ENCODE measurements around the gene SLC44A3.
"Not testable (repeated sequence)": the region's sequence is repeated elsewhere in the genome, so short reads cannot be mapped to it uniquely, and the experiment has no call there.

Gene SLC44A3

DNA sequence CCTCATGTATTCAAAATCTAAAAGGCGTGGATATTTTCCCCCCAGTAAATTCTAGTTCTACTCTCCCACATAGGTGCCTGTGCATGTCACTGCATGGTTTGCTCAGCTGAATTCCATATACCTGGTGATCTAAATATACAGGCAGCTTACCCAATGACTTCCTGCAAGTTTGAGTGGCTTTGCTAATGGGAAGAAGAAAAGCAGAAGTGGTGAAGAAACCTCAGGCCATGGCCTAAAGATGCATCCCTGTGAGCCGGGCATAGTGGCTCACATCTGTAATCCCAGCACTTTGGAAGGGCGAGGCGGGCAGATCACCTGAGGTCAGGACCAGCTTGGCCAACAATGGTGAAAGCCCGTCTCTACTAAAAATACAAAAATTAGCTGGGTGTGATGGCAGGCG lies 11.5 kb downstream of the SLC44A3 start:
- H3K9me3 ChIP-seq (ENCODE audit: control insufficient read depth in 2 of 2, low read length in 2 of 2): no peaks in the 10 kb centered on the region
- no peak overlapping the region for H3K27ac ChIP-seq (ENCODE audit: low read depth in 2 of 2, low read length in 2 of 2)
- H3K4me1 ChIP-seq (ENCODE audit: control insufficient read depth in 2 of 2, insufficient read depth in 2 of 2, low read length in 2 of 2): no peaks in the 10 kb centered on the region
- no peak overlapping the region for H3K4me3 ChIP-seq (ENCODE audit: low read length in 2 of 2)
- H3K27me3 ChIP-seq (ENCODE audit: control insufficient read depth in 2 of 2, insufficient read depth in 2 of 2, low read length in 2 of 2): no peaks in the 10 kb centered on the region
- H3K36me3 ChIP-seq (ENCODE audit: control insufficient read depth in 2 of 2, insufficient read depth in 2 of 2, low read length in 2 of 2): peaks cover 26 to 30% of the 10 kb centered on the region in 2 donors
- H3K9ac ChIP-seq (ENCODE audit: low read depth in 1 of 2, low read length in 2 of 2): no peak overlapping the region

DNA sequence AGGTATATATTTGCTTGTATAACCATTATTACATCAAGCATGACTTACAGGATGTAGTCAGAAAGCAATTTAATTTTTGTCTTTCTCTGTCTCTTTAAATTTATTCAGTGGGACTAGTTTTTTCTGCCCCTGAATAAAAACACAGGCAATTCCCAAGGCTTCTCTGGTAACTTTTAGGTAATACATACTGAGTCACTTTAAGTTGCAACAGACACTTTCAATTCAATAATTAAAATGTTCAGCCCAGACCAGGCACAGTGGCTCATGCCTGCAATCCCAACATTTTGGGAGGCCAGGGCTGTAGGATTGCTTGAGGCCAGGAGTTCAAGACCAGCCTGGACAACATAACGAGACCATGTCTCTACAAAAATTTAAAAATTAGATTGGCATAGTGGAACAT lies 12.3 kb downstream of the SLC44A3 start:
- H3K36me3 ChIP-seq (ENCODE audit: control insufficient read depth in 2 of 2, insufficient read depth in 2 of 2, low read length in 2 of 2): peaks cover 18 to 25% of the 10 kb centered on the region in 2 donors
- H3K4me3 ChIP-seq (ENCODE audit: low read length in 2 of 2): no peak overlapping the region
- H3K27ac ChIP-seq (ENCODE audit: low read depth in 2 of 2, low read length in 2 of 2): no peak overlapping the region
- H3K4me1 ChIP-seq (ENCODE audit: control insufficient read depth in 2 of 2, insufficient read depth in 2 of 2, low read length in 2 of 2): no peaks in the 10 kb centered on the region
- no peaks in the 10 kb centered on the region for H3K27me3 ChIP-seq (ENCODE audit: control insufficient read depth in 2 of 2, insufficient read depth in 2 of 2, low read length in 2 of 2)
- H3K9me3 ChIP-seq (ENCODE audit: control insufficient read depth in 2 of 2, low read length in 2 of 2): no peaks in the 10 kb centered on the region
- no peak overlapping the region for H3K9ac ChIP-seq (ENCODE audit: low read depth in 1 of 2, low read length in 2 of 2)

DNA sequence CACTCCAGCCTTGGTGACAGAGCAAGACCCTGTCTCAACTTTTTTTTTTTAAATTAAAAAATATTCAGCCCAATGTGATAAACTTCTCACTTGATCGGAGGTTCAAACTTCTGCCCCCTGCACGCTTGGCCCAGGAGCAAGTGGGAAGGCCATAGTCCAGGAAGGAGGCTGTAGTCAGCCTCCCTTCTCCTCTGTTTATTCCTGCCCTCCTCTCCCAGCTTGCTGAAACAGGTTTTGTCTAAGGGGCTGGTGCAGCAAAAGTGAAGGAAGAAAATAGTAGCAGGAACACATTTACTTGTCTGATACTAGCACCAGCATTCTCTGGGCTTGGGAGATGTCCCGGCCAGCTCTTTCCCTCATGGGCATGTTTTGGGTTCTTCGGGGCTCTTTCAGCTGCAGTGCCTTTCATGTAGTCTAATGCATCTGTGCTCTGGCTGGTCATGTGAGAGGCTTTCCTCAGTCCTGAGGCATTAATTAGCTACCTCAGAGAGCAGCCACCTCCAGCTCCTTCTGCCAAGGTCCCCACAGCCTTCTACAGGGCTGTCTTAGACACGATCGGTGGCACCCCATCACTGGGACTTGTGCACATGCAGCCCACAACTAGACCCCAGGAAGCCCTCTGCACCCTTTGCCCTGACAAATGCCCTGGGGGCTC lies 12.9 kb downstream of the SLC44A3 start:
- Histone ChIP-seq H3K36me3 (ENCODE audit: control insufficient read depth in 2 of 2, insufficient read depth in 2 of 2, low read length in 2 of 2) (peaks cover 12 to 21% of the 10 kb centered on the region in 2 donors), H3K9me3 (ENCODE audit: control insufficient read depth in 2 of 2, low read length in 2 of 2) (no peaks in the 10 kb centered on the region), H3K4me3 (ENCODE audit: low read length in 2 of 2) (no peak overlapping the region), H3K9ac (ENCODE audit: low read depth in 1 of 2, low read length in 2 of 2) (no peak overlapping the region), H3K27ac (ENCODE audit: low read depth in 2 of 2, low read length in 2 of 2) (no peak overlapping the region), H3K27me3 (ENCODE audit: control insufficient read depth in 2 of 2, insufficient read depth in 2 of 2, low read length in 2 of 2) (no peaks in the 10 kb centered on the region), H3K4me1 (ENCODE audit: control insufficient read depth in 2 of 2, insufficient read depth in 2 of 2, low read length in 2 of 2) (no peaks in the 10 kb centered on the region)

DNA sequence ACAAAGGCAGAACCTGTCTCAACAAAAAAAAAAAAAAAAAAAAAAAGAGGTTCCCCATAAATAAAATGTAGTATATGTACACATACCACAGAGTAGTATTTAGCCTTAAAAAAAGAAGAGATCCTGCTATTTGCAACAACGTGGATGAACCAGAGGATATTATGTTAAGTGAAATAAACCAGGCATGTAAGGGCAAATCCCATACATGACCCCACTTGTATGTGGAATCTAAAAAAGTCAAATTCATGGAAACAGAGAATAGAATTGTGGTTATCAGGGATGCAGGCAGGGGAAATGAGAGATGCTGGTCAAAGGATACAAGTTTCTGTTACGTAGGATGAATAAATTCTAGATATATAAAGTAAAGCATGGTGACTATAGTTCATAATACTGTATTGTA lies 16.7 kb downstream of the SLC44A3 start:
- Histone ChIP-seq H3K4me3 (ENCODE audit: low read length in 2 of 2) (no peak overlapping the region), H3K27ac (ENCODE audit: low read depth in 2 of 2, low read length in 2 of 2) (no peak overlapping the region), H3K36me3 (ENCODE audit: control insufficient read depth in 2 of 2, insufficient read depth in 2 of 2, low read length in 2 of 2) (peaks cover 14 to 27% of the 10 kb centered on the region in 2 donors)

DNA sequence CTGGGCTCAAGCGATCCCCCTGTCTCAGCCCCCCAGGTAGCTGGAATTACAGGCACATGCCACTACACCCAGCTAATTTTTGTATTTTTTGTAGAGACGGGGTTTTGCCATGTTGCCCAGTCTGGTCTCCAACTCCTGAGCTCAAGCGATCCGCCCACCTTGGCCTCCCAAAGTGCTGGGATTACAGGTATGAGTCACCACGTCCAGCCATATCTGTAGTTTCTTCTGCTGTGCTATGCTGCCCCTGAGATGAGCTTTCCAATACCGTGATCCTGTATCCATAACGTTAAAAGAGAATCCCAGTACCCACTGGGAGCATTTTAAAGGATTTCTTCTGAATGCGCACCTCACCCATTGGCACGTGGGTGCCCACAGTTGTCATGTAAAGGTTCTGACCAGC lies 20.2 kb downstream of the SLC44A3 start:
- H3K4me1 ChIP-seq (ENCODE audit: control insufficient read depth in 2 of 2, insufficient read depth in 2 of 2, low read length in 2 of 2); H3K27ac ChIP-seq (ENCODE audit: low read depth in 2 of 2, low read length in 2 of 2); H3K9me3 ChIP-seq (ENCODE audit: control insufficient read depth in 2 of 2, low read length in 2 of 2); H3K9ac ChIP-seq (ENCODE audit: low read depth in 1 of 2, low read length in 2 of 2); H3K27me3 ChIP-seq (ENCODE audit: control insufficient read depth in 2 of 2, insufficient read depth in 2 of 2, low read length in 2 of 2); H3K4me3 ChIP-seq (ENCODE audit: low read length in 2 of 2): not testable (repeated sequence)
- peaks cover 41 to 44% of the 10 kb centered on the region in 2 donors for H3K36me3 ChIP-seq (ENCODE audit: control insufficient read depth in 2 of 2, insufficient read depth in 2 of 2, low read length in 2 of 2)

More for the DNA sequence above, 16.7 kb downstream of the SLC44A3 start:
- Histone ChIP-seq H3K27me3 (ENCODE audit: control insufficient read depth in 2 of 2, insufficient read depth in 2 of 2, low read length in 2 of 2) (no peaks in the 10 kb centered on the region), H3K4me1 (ENCODE audit: control insufficient read depth in 2 of 2, insufficient read depth in 2 of 2, low read length in 2 of 2) (no peaks in the 10 kb centered on the region), H3K9me3 (ENCODE audit: control insufficient read depth in 2 of 2, low read length in 2 of 2) (no peaks in the 10 kb centered on the region), H3K9ac (ENCODE audit: low read depth in 1 of 2, low read length in 2 of 2) (no peak overlapping the region)

DNA sequence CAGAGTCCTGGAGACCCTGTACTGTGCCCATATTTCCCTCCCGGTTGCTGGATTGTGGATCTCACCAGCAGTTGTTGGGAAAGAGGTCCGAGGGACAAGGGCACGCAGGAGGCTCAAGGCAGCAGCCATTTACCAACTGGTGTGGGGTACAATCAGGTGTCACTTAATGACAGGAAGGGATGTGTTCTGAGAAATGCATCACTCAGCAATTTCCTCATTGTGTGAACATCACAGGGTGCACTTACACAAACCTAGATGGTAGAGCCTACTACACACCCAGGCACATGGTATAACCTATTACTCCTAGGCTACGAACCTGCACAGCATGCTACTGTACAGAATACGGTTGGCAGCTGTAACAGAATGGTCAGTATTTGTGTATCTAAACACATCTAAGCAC lies 20.7 kb downstream of the SLC44A3 start:
- no peaks in the 10 kb centered on the region for H3K4me1 ChIP-seq (ENCODE audit: control insufficient read depth in 2 of 2, insufficient read depth in 2 of 2, low read length in 2 of 2)
- no peaks in the 10 kb centered on the region for H3K27me3 ChIP-seq (ENCODE audit: control insufficient read depth in 2 of 2, insufficient read depth in 2 of 2, low read length in 2 of 2)

DNA sequence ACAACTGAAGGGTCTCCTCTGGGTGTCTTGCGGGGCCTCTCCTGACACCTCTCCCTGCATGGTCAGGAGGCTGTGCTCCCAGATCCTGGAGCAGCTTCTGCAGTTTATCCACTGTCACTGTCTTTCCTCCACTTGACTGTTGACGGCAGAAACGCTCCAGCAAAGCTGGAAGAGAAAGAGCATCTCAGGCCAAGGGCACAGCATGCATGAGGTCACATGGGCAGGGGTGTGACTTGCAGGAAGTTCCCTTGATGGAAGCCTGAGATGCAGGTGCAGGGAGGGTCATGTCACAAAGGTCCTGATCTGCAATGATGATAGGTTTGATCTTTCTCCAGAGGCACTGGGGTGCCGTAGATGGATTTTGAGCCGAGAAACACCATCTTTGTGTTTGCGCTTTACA lies 23.3 kb downstream of the SLC44A3 start:
- no peaks in the 10 kb centered on the region for H3K27me3 ChIP-seq (ENCODE audit: control insufficient read depth in 2 of 2, insufficient read depth in 2 of 2, low read length in 2 of 2)
- no peak overlapping the region for H3K9ac ChIP-seq (ENCODE audit: low read depth in 1 of 2, low read length in 2 of 2)
- no peak overlapping the region for H3K27ac ChIP-seq (ENCODE audit: low read depth in 2 of 2, low read length in 2 of 2)
- peaks cover 47 to 54% of the 10 kb centered on the region in 2 donors for H3K36me3 ChIP-seq (ENCODE audit: control insufficient read depth in 2 of 2, insufficient read depth in 2 of 2, low read length in 2 of 2)
- H3K4me1 ChIP-seq (ENCODE audit: control insufficient read depth in 2 of 2, insufficient read depth in 2 of 2, low read length in 2 of 2): no peaks in the 10 kb centered on the region
- H3K4me3 ChIP-seq (ENCODE audit: low read length in 2 of 2): no peak overlapping the region
- no peaks in the 10 kb centered on the region for H3K9me3 ChIP-seq (ENCODE audit: control insufficient read depth in 2 of 2, low read length in 2 of 2)

More for the DNA sequence above, 20.7 kb downstream of the SLC44A3 start:
- H3K4me3 ChIP-seq (ENCODE audit: low read length in 2 of 2): no peak overlapping the region
- no peak overlapping the region for H3K27ac ChIP-seq (ENCODE audit: low read depth in 2 of 2, low read length in 2 of 2)
- no peak overlapping the region for H3K9ac ChIP-seq (ENCODE audit: low read depth in 1 of 2, low read length in 2 of 2)
- peaks cover 41 to 46% of the 10 kb centered on the region in 2 donors for H3K36me3 ChIP-seq (ENCODE audit: control insufficient read depth in 2 of 2, insufficient read depth in 2 of 2, low read length in 2 of 2)
- no peaks in the 10 kb centered on the region for H3K9me3 ChIP-seq (ENCODE audit: control insufficient read depth in 2 of 2, low read length in 2 of 2)

DNA sequence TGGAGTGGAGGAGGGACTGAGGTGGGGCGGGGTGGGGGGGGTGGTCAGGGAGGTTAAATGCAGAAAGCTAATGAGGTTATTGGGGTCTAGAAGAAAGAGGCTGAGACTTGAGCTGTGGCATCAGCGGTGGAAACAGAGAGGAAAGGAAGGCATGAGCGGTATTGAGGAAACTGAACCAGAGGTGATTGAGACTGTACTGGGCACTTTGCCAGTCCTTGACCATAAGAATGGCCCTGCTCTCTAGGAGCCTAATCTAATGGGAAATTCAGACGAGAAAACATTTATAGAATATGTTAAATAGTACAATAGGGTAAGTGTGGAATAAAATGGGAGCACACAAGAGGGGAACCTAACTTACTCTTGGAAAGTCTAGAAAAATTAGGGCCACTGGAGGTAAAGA lies 23.7 kb downstream of the SLC44A3 start:
- H3K9ac ChIP-seq (ENCODE audit: low read depth in 1 of 2, low read length in 2 of 2): no peak overlapping the region
- H3K36me3 ChIP-seq (ENCODE audit: control insufficient read depth in 2 of 2, insufficient read depth in 2 of 2, low read length in 2 of 2): peaks cover 44 to 54% of the 10 kb centered on the region in 2 donors
- H3K27me3 ChIP-seq (ENCODE audit: control insufficient read depth in 2 of 2, insufficient read depth in 2 of 2, low read length in 2 of 2): no peaks in the 10 kb centered on the region
- H3K4me1 ChIP-seq (ENCODE audit: control insufficient read depth in 2 of 2, insufficient read depth in 2 of 2, low read length in 2 of 2): no peaks in the 10 kb centered on the region
- no peak overlapping the region for H3K4me3 ChIP-seq (ENCODE audit: low read length in 2 of 2)
- H3K27ac ChIP-seq (ENCODE audit: low read depth in 2 of 2, low read length in 2 of 2): no peak overlapping the region
- H3K9me3 ChIP-seq (ENCODE audit: control insufficient read depth in 2 of 2, low read length in 2 of 2): no peaks in the 10 kb centered on the region

DNA sequence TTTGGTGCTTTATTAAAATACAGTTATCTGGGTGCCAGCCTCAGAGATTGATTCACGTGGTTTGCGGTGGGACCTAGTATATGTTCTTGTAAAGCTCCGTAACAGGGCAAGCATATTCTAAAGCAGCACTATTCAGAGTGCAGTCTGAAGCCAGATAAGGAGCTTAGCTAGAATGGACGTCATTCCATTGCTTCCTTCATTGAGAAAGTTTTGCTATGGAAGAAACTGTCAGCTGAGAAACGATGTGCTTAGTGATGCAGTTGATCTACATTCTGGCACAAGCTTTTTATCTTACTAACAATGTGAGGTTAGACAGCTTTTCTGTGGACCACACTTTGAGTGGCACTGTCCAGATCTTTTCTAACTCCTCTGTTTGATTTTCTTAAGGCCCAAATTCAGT lies 26.2 kb downstream of the SLC44A3 start:
- Histone ChIP-seq H3K9ac (ENCODE audit: low read depth in 1 of 2, low read length in 2 of 2) (no peak overlapping the region), H3K27ac (ENCODE audit: low read depth in 2 of 2, low read length in 2 of 2) (no peak overlapping the region), H3K9me3 (ENCODE audit: control insufficient read depth in 2 of 2, low read length in 2 of 2) (no peaks in the 10 kb centered on the region), H3K4me1 (ENCODE audit: control insufficient read depth in 2 of 2, insufficient read depth in 2 of 2, low read length in 2 of 2) (no peaks in the 10 kb centered on the region), H3K36me3 (ENCODE audit: control insufficient read depth in 2 of 2, insufficient read depth in 2 of 2, low read length in 2 of 2) (peaks cover 34 to 50% of the 10 kb centered on the region in 2 donors), H3K4me3 (ENCODE audit: low read length in 2 of 2) (no peak overlapping the region), H3K27me3 (ENCODE audit: control insufficient read depth in 2 of 2, insufficient read depth in 2 of 2, low read length in 2 of 2) (no peaks in the 10 kb centered on the region)

DNA sequence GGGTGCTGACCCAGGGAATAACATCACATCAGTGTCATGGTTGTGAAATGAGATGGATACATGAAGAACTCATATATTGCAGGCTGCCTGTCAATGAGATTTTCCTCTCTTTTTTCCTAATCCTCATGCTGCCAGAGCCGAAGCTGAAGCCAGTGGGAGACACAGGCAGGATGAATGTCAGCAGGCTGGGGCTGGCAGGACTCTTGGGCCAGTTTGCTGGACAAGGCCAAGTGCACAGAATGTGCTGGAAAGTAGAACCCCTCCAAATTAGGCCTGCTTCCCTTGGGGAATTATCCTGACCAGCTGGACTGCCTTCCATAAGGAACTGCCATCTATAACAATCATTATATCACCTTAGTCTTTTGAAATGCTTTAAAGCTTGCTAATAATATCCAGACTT lies 31.4 kb downstream of the SLC44A3 start:
- Histone ChIP-seq H3K27ac (ENCODE audit: low read depth in 2 of 2, low read length in 2 of 2) (no peak overlapping the region), H3K36me3 (ENCODE audit: control insufficient read depth in 2 of 2, insufficient read depth in 2 of 2, low read length in 2 of 2) (peaks cover 16 to 20% of the 10 kb centered on the region in 2 donors)

More for the DNA sequence above, 31.4 kb downstream of the SLC44A3 start:
- peaks cover 5 to 14% of the 10 kb centered on the region in 2 donors for H3K4me1 ChIP-seq (ENCODE audit: control insufficient read depth in 2 of 2, insufficient read depth in 2 of 2, low read length in 2 of 2)
- H3K4me3 ChIP-seq (ENCODE audit: low read length in 2 of 2): no peak overlapping the region
- H3K9me3 ChIP-seq (ENCODE audit: control insufficient read depth in 2 of 2, low read length in 2 of 2): no peaks in the 10 kb centered on the region
- no peak overlapping the region for H3K9ac ChIP-seq (ENCODE audit: low read depth in 1 of 2, low read length in 2 of 2)
- no peaks in the 10 kb centered on the region for H3K27me3 ChIP-seq (ENCODE audit: control insufficient read depth in 2 of 2, insufficient read depth in 2 of 2, low read length in 2 of 2)
